Measurements from ENCODE around the gene SLC29A2. TPM values are rescaled to one million over a fixed set of nuclear protein-coding genes. Genes with fewer than 3 reads are reported as not detected.
A peak's percentile ranks its signal among the peaks of the same experiment; 100 is the strongest.

SLC29A2 gene, protein sequence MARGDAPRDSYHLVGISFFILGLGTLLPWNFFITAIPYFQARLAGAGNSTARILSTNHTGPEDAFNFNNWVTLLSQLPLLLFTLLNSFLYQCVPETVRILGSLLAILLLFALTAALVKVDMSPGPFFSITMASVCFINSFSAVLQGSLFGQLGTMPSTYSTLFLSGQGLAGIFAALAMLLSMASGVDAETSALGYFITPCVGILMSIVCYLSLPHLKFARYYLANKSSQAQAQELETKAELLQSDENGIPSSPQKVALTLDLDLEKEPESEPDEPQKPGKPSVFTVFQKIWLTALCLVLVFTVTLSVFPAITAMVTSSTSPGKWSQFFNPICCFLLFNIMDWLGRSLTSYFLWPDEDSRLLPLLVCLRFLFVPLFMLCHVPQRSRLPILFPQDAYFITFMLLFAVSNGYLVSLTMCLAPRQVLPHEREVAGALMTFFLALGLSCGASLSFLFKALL
- 1.2 and 2.3 TPM in 2 replicates for total RNA-seq

DNA sequence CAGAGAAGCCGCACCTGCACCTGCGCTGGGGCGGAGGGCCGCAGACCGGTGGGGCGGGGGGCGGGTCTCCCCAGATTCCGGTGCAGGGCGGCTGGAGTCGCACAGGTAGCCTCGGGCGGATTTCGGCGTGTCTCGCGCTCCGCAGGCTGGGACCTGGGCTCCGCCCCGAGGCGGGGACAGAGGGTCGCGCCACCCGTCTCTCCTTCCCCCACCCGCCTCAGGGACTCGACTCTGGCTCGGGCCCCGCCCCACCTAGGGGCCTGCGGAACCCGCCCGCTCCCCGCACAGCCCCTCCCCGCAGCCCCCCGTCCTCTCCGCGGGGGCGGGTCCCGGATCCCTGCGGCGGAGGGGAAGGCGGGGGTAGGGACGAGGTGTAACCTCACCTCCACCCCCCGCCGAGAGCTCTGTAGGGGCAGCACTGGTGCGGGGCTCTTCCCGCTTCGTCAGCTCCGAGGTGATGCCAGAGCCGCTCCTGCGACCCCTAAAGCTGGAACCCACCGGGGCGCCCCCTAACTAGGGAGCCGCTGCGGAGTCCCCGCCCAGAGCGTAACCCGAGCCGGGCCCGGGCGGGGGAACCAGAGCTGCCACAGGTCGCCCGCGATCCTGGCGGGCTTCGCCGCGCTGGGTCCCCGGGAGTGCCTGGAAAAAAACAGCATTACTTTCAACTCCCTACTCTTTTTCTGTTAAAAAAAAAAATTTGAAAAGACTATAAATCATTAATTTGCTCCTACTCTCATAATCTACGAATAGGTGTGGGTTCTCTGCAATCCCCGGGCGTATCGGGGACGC lies at the start of gene SLC29A2:
SLC29A2 (minus strand) TSS at position 134 of the 789 bp plus-strand sequence. CDS start 169 bp downstream, outside the sequence.
- no peak for DNase-seq

DNA sequence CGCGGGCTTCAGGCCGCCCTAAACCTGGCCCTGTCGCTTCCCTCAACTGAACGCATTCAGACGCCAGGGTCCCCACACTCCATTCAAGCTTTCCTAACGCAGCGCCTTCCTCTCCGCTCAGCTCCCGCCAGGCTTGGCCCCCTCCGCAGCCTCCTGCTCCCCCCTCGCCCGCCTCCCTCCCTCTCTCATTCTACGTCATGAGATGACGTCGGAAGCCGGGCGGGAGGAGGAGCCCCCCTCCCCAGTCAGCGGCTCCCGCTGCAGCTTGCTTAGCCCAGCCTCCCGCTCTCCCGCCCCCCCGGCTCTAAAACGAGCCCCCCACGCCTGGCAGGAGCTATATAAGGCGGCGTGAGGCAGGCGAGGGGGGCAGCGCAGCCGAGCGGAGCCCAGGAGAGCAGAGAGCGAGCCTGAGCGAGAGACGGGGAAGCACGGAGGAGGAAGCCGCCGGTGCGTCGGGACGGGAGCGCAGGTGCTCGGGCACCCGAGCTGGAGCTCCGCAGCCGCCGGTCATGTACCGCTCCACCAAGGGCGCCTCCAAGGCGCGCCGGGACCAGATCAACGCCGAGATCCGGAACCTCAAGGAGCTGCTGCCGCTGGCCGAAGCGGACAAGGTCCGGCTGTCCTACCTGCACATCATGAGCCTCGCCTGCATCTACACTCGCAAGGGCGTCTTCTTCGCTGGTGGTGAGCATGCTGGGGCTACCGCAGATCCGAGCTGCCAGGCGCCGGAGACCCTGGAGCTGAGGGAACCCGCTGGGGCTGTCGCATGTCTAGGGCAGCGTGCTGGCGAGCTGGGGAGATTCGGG lies 49.3 kb upstream of the SLC29A2 start, which contains the start of gene NPAS4:
NPAS4 (plus strand) TSS at position 365 of the 806 bp plus-strand sequence; CDS start at position 510, 145 bp downstream.
- DNase-seq = no peak

DNA sequence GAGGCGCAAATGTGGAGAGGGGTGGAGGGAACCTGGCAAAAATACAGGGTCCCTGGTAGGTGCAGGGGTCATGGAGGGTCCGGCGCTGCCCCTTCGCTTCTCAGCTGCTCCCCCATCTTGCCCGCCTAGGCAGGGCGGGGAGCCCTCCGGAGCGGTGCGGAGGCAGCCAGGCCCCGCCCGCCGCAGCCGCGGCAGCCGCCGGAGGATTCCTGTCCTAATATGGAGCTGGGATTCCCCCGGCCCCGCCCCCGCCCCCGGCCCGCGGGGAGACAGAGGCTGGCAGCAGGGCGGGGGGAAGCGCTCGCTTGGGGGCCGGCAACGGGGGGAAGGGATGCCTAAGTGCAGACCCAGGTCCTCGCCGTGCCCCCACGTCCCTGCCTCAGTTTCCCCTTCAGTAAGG lies 48.3 kb upstream of the SLC29A2 start:
- DNase-seq = no peak

DNA sequence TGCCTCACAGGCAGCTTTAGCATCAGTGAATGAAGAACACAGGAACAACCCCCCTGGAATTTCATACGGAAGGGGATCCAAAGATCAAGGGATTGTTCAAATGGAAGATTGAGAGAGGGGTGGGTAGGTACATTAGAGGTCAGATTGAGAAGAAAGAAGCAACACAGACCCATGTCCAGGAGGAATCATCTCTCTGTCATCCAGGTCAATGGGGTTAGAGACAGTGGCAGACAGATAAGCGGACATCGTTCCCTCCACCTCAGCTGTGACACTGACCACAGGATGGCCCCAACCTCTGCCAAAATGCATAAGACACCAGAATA lies 47.4 kb upstream of the SLC29A2 start:
- DNase-seq = no peak

DNA sequence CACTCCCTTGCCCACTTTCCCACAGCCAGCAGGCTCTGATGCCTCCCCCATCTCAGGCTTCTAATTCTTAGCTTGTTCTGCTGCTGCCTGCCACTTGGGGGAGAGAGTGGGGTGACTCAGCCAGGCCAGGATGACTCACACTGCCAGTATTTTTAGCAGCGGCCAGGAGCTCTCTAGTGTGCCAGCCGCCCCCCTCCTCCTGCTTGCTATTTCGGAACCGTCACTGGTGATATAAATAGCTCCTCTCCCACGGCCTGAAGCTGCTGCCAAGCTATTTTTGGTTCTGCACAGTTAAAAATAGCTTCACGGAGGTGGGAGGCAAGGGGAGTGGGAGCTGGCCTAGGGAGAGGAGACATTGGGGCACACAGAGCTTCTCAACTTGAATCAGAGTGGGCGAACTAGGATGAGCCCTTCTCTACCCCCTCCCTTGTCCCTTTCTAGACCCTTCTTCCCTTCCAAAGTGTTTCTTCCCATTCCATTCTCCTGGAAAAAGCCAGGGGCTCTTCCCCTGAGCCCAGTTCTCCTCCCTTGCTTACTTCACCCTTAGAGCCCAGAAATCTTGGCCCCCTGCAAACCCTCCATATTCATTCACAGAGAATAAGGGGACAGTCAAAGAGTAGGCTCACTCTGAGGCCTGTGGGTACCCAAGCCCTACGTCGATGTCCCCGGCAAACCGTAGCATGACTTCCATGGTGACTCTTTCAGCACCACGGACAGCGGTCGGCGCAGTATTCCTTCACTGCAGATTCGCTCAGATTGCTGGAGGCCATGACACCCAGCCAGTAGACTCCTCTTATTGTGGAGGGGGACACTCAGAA lies 46.8 kb upstream of the SLC29A2 start:
- DNase-seq = peak; percentile 73

DNA sequence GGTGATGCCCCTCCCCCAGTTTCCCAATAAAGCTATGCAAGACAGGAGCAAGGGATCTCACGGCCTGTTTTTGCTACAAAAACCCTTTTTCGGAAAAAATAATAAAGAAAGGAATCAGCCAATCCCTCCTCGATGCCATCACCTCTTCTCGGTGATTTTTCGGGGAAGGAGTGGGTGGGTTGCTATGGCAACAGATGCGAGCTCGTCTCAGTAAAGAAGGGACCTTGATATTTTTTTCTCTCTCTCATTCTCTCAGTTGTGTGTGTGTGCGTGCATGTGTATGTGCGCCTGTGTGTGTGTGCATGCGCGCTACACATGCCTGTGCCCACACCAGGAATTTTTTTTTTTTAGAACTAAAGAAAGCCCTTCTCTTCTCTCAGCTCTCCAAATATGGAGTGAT lies 45.4 kb upstream of the SLC29A2 start:
- DNase-seq = no peak

DNA sequence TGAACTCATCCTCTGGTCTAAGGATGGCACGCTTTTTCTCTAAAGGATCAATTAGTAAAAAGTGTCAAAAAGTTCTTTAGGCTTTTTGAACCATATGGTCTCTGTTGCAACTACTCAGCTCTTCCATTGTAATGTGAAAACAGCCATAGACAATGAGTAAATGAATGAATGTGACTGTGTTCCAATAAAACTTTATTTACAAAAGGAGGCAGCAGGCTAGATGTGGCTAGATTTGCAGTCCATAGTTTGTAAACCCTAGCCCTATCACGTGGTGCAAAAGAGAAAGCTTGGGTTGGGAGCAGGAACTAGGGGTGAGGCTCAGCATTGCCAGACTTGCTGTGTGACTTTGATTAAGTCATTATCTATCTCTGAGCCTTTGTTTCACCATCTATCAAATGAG lies 43.9 kb upstream of the SLC29A2 start:
- DNase-seq = no peak

DNA sequence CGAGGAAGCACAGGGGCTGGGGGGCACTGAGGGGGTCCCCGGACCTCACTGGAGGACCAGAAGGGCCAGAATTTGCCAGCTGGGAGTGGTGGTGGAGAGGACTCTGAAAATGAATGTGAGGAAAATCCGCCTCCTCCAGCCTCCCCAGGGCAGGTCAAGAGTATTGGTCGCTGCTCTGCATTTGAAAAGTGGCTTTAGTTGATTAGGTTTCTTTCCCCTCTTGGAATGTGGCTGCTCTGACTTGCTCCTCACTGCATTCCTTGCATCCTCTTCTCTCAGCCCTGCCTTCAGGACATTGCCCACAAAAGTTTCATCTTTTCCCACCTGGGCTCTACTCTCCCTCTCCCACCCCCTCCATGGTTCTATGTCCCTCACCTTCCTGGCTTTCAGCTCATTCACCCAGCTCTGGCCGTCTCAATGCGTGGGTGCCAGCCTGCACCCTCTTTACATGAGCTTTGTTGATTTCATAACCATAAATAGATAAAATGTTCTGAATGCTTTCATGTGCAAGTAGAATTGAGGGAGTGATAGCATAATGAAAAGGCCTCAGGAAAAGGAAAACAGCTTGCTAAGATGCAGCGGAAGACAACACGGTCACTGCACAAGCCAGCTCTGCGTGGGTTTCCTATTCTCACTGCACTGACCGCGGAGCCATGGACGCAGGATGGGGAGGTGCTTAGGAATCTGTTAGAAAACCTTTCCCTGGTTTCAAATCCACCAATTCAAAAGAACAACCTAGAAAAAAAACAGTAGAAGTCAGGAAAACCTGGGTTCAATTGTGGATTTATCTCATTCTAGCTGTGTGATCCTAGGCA lies 42.8 kb upstream of the SLC29A2 start:
- no peak for DNase-seq

DNA sequence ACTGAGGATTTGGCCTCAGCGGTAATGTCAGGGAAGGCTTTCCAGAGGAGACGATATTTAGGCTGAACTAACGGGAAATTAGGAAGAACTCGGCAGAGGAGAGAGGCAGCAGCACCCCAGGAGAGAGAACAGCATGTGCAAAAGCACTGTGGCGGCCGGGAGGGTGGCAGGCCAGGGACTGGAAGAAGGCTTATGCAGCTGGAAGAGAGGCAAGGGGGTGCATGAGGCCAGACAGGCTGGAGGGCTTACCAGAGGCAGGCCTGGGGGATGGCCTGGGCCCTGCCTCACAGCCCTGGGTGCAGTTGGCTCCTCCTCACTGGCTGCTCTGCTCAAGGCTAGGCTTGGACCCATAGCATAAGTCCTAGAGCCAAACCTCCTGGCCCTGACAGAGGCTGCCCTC lies 41.6 kb upstream of the SLC29A2 start:
- no peak for DNase-seq

DNA sequence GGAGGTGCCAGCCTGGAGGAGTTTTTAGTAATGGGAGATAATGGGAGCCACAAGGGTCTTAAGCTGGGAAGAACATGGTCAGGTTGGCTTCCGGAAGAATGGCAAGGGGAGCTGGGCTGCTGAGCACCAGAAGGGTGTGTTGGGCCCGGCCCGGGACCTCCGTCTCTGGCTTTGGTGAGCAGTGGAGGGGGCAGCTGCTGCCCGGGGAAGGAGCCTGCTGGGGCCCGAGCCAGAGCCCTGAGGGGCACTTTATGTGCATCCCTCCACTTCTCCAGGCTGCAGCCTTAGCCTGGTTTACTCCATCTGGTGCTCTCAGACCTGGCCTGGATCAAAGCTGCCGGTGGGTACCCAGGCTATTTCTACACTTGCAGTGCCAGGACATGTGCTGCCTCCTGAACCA lies 40.5 kb upstream of the SLC29A2 start:
- DNase-seq = no peak

DNA sequence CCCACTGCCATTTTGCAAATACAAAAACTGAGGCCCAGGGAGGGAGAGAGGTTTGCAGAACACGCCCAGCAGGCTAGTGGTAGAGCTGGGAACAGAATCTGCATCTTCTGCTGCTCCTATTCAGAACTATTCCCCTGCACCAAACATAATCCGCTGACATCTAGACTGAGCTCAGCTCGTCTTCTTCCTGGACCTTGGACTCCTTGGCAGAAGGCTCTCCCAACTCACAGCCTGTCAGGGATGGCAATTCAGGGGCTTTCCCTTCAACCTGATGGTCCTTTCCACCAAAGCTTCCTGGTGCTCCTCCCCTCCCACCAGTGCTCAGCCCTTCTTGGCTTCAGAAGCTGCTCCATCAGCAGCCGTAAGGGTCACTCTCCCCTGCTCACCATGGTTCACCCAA lies 39.8 kb upstream of the SLC29A2 start:
- DNase-seq = no peak

DNA sequence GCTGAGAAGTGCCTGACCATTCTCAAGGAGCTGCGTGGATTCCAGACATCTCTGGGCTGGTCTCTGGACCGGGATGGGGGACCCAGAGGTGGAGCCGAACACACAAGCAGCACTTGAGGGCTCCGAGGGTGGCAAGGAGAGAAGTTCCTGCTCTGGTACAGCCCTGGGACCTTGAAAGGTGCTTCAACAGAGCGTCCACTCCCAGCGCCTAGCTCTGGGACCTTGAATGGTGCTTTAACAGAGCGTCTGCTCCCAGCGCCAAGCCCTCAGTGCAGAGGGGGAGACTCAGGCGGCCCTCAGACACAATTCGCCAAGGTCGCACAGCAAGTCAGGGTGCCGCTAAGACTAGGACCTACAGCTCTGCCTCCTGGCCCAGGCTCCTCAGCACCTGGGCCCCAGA lies 38.6 kb upstream of the SLC29A2 start:
- no peak for DNase-seq

DNA sequence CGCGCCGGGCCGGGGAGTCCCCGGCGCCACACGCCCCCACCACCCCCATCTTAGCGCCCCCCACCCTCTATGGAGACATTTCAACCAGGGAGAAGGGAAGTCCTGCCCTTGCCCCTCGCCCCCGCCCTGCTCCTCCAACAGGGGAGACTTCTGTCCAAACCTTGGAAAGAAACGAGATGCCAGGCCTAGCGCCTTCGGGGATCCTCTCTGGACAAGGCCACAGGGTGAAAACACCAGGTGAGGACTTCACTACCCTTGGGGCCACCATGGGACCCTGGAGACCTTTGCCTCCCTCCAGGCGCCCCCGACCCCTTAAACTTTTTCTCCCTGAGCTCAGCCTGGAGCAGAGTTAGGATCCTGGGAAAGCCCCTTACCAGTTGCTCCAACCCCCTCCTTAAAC lies 37.7 kb upstream of the SLC29A2 start:
- DNase-seq = no peak

DNA sequence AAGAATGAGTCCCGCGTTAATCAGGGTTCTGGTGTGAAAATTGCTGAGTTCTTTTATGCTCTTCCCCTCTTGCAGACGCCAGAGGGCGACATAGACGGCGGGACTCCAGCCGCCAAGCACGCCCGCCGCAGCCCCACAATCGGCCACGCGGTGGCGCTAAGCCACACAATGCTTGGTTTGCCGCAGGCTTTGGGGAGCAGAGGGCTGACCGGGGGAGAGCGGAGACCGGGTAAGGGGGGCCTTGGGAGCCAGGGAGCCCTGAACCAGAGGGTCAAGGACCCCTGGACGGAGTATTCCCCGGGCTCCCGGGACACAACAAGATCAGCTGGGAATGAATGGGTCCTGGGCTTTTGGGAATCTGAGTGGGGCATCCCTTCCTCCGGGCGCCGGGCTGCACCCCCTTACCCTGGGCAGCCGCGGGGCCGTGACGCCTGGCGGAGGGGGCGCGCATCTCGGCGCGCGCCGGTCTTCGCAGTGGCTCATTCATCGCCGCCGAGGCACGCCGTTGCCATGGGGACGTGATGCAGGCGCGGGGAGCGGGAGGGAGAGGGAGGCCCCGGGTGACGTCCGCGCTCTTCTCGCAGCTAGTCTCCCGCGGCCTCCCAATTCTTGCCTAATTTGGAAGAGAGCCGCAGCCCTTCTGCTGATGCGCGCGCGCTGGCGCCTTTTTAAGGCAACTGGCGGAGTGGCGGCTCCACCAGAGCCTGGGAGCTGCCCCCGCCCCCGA lies 37.1 kb upstream of the SLC29A2 start:
- DNase-seq = peak; percentile 91

DNA sequence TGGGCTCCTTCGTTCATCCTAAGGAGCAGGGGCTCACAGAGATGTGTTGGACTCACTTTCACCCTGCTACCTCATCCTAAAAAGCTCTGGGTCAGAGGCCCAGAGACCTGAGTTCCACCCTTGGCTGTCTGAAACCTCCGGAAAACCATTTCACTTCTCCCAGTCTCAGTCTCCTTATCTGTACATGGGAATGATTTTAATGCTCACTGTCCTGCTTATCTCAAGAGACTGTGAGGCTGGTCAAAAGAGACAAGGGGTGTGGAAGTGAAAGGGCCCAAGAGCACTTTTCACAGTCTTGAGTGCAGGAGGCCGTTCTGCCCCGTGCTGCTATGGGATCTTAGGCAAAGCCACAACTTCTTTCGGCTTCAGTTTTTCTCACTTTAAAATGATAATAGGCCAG lies 36.1 kb upstream of the SLC29A2 start:
- DNase-seq = no peak

DNA sequence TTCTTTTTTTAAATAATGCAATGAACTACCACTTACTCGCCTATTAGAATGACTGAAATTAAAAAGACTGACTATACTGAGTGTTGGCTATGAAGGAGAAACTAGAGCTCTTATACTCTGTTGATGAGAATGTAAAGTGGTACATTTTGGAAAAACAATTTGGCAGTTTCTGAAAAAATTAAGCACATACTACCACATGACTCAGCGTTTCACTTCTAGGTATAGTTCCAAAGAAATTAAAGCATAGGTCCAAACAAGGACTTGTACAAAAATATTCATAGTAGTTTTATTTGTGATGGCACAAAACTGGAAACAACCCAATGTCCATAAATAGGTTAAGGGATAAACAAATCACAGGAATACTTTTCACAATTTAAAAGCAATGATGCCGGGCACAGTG lies 22.4 kb upstream of the SLC29A2 start:
- no peak for DNase-seq

DNA sequence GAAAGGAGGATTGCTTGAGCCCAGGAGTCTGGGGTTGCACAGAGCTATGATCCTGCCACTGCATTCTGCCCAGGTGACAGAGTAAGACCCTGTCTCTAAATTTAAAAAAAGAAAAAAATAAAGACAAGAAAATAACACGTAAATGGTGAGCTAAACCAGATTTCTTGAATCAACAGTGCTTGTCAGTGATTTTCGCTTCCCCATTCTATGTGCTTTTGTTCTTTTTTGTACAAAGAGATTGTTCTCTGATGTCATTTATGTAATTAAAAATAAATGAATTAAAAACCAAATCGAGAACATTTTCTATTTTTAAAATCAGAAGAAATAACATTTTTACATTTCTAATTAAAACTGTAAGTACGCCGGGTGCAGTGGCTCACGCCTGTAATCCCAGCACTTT lies 19.8 kb upstream of the SLC29A2 start:
- DNase-seq = no peak

DNA sequence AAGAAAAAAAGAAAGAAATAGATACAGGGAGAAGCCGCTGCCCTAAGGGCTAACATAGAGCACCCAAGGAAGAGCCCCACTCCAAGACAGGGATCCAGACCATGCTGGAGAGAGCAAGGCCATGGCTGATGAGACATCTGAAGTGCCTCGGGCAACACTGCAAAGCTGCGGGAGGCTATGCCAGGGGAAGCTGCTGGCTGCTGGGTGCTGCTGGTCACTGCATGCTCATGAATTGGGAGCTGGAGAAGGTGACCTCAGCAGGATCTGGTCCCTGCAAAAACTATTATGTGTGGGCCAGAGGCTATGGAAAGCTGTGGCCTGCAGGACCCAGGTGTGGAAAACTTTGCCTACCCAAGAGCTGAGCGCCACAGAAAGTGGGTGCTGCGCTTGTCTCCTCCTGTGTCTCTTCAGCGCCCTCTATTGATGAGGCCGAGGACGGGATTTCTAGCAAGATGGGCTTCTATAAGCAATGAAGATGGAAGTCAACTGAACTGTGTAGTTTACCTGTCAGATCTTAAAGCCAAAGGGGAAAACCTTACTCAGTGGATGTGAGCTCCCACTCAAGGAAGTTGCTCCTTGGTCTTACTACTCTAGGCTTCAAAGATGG lies 17.3 kb upstream of the SLC29A2 start:
- peak; percentile 82 for DNase-seq

DNA sequence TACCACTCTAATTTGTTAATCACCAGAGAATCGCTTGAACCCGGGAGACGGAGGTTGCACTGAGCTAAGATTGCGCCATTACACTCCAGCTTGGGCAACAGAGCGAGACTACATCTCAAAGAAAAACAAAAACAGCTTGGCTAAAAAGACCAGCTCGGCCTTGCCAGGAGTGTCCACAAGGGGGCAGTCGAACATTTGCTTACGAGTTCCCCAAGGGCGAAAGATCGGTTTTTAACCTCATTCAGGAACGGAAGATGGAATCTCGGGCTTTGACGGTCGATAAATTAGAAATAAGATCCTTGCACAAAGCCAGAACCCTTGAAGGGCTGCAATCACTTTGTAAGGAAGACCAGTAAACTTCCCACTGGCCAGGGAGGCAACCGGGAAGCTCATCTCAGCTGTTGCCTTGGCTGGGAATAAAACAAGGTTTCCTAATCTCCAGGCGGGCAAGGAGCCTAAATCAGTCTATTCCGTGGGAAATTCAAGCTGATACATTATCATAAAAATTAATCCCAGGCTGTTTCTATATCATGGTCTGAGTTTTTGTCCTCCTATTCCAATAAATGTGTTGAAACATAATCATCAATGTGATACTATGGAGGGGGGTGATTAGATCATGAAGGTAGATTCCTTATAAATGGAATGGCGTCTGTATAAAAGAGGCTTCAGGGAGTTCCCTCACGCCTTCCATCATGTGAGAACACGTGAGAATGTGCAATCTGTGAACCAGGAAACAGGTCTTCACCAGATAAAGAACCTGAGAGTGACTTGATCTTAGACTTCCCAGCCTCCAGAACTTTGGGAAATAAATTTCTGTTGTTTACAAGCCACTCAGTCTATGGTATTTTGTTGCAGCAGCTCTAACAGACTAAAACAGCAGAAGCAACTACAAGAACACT lies 14.9 kb upstream of the SLC29A2 start:
- peak; percentile 87 for DNase-seq

Measured in dermis blood vessel endothelial cell (primary cell).